ENCODE data around the gene SNX33. TPM values are rescaled to one million over a fixed set of nuclear protein-coding genes. Genes with fewer than 3 reads are reported as not detected.

SNX33 gene
- total and polyA plus RNA-seq, 2 experiments from 2014 or later: 6.2 to 21.2 TPM

DNA sequence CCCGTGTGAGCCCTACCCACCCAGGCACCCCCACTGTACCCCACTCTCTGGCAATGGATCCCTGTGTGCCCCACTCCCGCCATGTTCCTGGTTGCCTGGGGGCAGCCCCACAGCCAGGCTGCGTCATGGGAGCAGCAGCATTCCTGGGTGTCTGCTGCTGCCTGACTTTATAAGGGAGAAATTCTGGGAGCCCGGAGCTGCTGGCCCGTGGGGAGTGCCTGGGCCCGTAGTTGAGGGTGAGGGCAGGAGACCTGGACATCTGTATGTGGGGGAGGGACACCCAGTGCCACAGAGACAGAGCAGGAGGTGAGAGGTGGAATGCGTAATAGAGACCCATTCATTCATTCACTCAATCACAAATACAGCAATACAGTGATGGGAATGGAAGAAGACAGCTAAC is 49.8 kb downstream of the SNX33 start:
- Histone ChIP-seq H3K4me3 (no peak overlapping the region), H3K4me1 (ENCODE audit: insufficient read depth) (peaks cover 10% of the 10 kb centered on the region), H3K4me2 (no peak overlapping the region), H3K9me2 (ENCODE audit: insufficient read depth) (no peaks in the 10 kb centered on the region), H2AFZ (no peak overlapping the region), H4K20me1 (replicated peaks; ENCODE audit: insufficient read depth) (no peaks in the 10 kb centered on the region), H3F3A (replicated peaks; ENCODE audit: low read depth) (0 out of 2 replicates have a peak, but pooled peaks cover 10% of the 10 kb centered on the region), H3K27me3 (ENCODE audit: insufficient read depth) (no peaks in the 10 kb centered on the region), H3K36me3 (ENCODE audit: insufficient read depth) (no peaks in the 10 kb centered on the region), H3K79me2 (replicated peaks; ENCODE audit: insufficient read depth) (no peaks in the 10 kb centered on the region), H3K27ac (ENCODE audit: low read depth) (no peak overlapping the region)
- TF ChIP-seq REST (IDR thresholded peaks at IDR 0.05; ENCODE audit: unreplicated experiment): no peak
- TF ChIP-seq STAT1 (IDR thresholded peaks at IDR 0.05; ENCODE audit: unreplicated experiment): no peak
- no peak for TF ChIP-seq ZNF114 (CRISPR knock-in tag; IDR thresholded peaks at IDR 0.05)
- TF ChIP-seq, protein P1, sequence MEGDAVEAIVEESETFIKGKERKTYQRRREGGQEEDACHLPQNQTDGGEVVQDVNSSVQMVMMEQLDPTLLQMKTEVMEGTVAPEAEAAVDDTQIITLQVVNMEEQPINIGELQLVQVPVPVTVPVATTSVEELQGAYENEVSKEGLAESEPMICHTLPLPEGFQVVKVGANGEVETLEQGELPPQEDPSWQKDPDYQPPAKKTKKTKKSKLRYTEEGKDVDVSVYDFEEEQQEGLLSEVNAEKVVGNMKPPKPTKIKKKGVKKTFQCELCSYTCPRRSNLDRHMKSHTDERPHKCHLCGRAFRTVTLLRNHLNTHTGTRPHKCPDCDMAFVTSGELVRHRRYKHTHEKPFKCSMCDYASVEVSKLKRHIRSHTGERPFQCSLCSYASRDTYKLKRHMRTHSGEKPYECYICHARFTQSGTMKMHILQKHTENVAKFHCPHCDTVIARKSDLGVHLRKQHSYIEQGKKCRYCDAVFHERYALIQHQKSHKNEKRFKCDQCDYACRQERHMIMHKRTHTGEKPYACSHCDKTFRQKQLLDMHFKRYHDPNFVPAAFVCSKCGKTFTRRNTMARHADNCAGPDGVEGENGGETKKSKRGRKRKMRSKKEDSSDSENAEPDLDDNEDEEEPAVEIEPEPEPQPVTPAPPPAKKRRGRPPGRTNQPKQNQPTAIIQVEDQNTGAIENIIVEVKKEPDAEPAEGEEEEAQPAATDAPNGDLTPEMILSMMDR (conservative IDR thresholded peaks at IDR 0.05; ENCODE audit: low read depth in 2 of 2): no peak
- no peak for TF ChIP-seq ZNF462 (CRISPR knock-in tag; IDR thresholded peaks at IDR 0.05)
- TF ChIP-seq NANOG (IDR thresholded peaks at IDR 0.05; ENCODE audit: borderline replicate concordance): no peak
- no peak for TF ChIP-seq ETS1 (IDR thresholded peaks at IDR 0.05)
- TF ChIP-seq CREB1 (CRISPR knock-in tag; IDR thresholded peaks at IDR 0.05; ENCODE audit: low read depth): no peak
- no peak for TF ChIP-seq EZH2 (IDR thresholded peaks at IDR 0.05; ENCODE audit: low read depth, unreplicated experiment)
- no peak for TF ChIP-seq JUNB (IDR thresholded peaks at IDR 0.05; ENCODE audit: unreplicated experiment)
- Mint-ChIP-seq H3K4me1 (peaks cover 28% of the 10 kb centered on the region), H3K4me3 (no peak overlapping the region), H3K27ac (no peak overlapping the region), H3K27me3 (ENCODE audit: insufficient read depth, low read depth, poor library complexity) (peaks cover 22% of the 10 kb centered on the region), H3K36me3 (ENCODE audit: low read depth) (no peaks in the 10 kb centered on the region), H3K9me3 (no peaks in the 10 kb centered on the region)
- no peak for DNase-seq (ENCODE audit: low spot score)
- ATAC-seq: no peak
